ENCODE results near the gene PHAX. TPM values are rescaled to one million over a fixed set of nuclear protein-coding genes. Genes with fewer than 3 reads are reported as not detected.

The PHAX gene
- total RNA-seq, 6 donors from 2014 or later = 22.7 to 66.6 (median 30.8) TPM

GRCh38 chr5:126603402-126603991 lies 2.8 kb downstream of the PHAX start:
- Histone ChIP-seq H3K27me3 (no peaks in the 10 kb centered on the region), H3K27ac (no peak overlapping the region), H3K4me1 (peaks cover 29 to 35% (median 31%) of the 10 kb centered on the region in 4 donors), H3K9me3 (no peaks in the 10 kb centered on the region), H3K36me3 (peaks cover 8 to 49% (median 15%) of the 10 kb centered on the region in 4 donors), H3K4me3 (no peak overlapping the region)
- DNase-seq (no peak), ATAC-seq (ENCODE audit: low FRiP score in 2 of 2) (no peak)
- WGBS, 2 donors = 82 to 84% methylated on average over 6 of the region's 6 CpGs
- TF ChIP-seq EP300 (IDR thresholded peaks at IDR 0.05) (no peak), POLR2A (IDR thresholded peaks at IDR 0.05) (no peak), CTCF (IDR thresholded peaks at IDR 0.05) (no peak)

GRCh38 chr5:126605525-126605924 lies 4.8 kb downstream of the PHAX start:
- Histone ChIP-seq H3K4me3 (no peak overlapping the region), H3K36me3 (peaks cover 12 to 69% (median 30%) of the 10 kb centered on the region in 4 donors), H3K27me3 (no peaks in the 10 kb centered on the region), H3K27ac (no peak overlapping the region), H3K9me3 (no peaks in the 10 kb centered on the region), H3K4me1 (peaks cover 26 to 33% (median 29%) of the 10 kb centered on the region in 4 donors)
- ATAC-seq (ENCODE audit: low FRiP score in 2 of 2) = no peak
- TF ChIP-seq EP300 (IDR thresholded peaks at IDR 0.05) (no peak), POLR2A (IDR thresholded peaks at IDR 0.05) (no peak), CTCF (IDR thresholded peaks at IDR 0.05) (no peak), POLR2AphosphoS5 (IDR thresholded peaks at IDR 0.05) (no peak)
- WGBS, 2 donors = 90 to 96% methylated on average over 5 of the region's 5 CpGs
- DNase-seq = no peak

- Histone ChIP-seq H3K27ac (no peak overlapping the region), H3K36me3 (peaks cover 4 to 86% (median 30%) of the 10 kb centered on the region in 4 donors), H3K4me3 (no peak overlapping the region), H3K27me3 (no peaks in the 10 kb centered on the region), H3K4me1 (peaks cover 5 to 15% (median 10%) of the 10 kb centered on the region in 4 donors), H3K9me3 (no peaks in the 10 kb centered on the region)
- WGBS, 2 donors = 85 to 96% methylated on average over 2 of the region's 2 CpGs
- ATAC-seq (ENCODE audit: low FRiP score in 2 of 2) (no peak), DNase-seq (no peak)
- TF ChIP-seq POLR2AphosphoS5 (IDR thresholded peaks at IDR 0.05) (no peak), CTCF (IDR thresholded peaks at IDR 0.05) (no peak), POLR2A (IDR thresholded peaks at IDR 0.05) (no peak), EP300 (IDR thresholded peaks at IDR 0.05) (no peak)
Observed at GRCh38 chr5:126610160-126610559, 9.4 kb downstream of the PHAX start.

- peaks cover under 1 to 11% (median 6%) of the 10 kb centered on the region in 4 donors for H3K4me1 ChIP-seq
- no peak overlapping the region for H3K4me3 ChIP-seq
- ATAC-seq (ENCODE audit: low FRiP score in 2 of 2) (no peak), DNase-seq (no peak)
- no peaks in the 10 kb centered on the region for H3K27me3 ChIP-seq
- TF ChIP-seq EP300 (IDR thresholded peaks at IDR 0.05) (no peak), CTCF (IDR thresholded peaks at IDR 0.05) (no peak), POLR2AphosphoS5 (IDR thresholded peaks at IDR 0.05) (no peak), POLR2A (IDR thresholded peaks at IDR 0.05) (no peak)
- H3K27ac ChIP-seq = no peak overlapping the region
- peaks cover 4 to 85% (median 30%) of the 10 kb centered on the region in 4 donors for H3K36me3 ChIP-seq
- whole genome bisulfite sequencing, 2 donors = 98% methylated on average over 6 of the region's 6 CpGs
- no peaks in the 10 kb centered on the region for H3K9me3 ChIP-seq
Observed at GRCh38 chr5:126610616-126611015, 9.9 kb downstream of the PHAX start.
